IMR-90 (cell line): Measurements from ENCODE around the gene PIAS4. TPM values are rescaled to one million over a fixed set of nuclear protein-coding genes. Genes with fewer than 3 reads are reported as not detected.

Experiments used
- BHLHE40 ChIP-seq: fragments of 150-350 bp; IDR thresholded peaks from 2 replicates; pipeline ENCODE4 v1.6.1; 2016; ENCODE audit warnings: mild to moderate bottlenecking, low read depth, low read length
- USF2 ChIP-seq: fragments of 150-350 bp; IDR thresholded peaks from 2 replicates; pipeline ENCODE4 v1.6.1; 2017; ENCODE audit warnings: mild to moderate bottlenecking, antibody characterized with exemption, low read length, low read depth
- polyA plus RNA-seq, 3 experiments: library from polyadenylated mRNA; depleted of rRNA; stranded (reverse); fragments of >200 nt; gene quantifications; 2 replicates each; pipeline ENCODE4 v1.2.3, GENCODE V29; 2012; ENCODE audit warnings: low replicate concordance in 1 of 3
- total RNA-seq: library from RNA; depleted of rRNA; stranded (reverse); fragments of >200 nt; gene quantifications from 2 replicates; pipeline ENCODE4 v1.2.3, GENCODE V29; 2012

Gene PIAS4
- total and polyA plus RNA-seq, 2 of the 4 experiments (the other 2 are of a cell fraction) = 12.1 to 13.6 TPM

DNA sequence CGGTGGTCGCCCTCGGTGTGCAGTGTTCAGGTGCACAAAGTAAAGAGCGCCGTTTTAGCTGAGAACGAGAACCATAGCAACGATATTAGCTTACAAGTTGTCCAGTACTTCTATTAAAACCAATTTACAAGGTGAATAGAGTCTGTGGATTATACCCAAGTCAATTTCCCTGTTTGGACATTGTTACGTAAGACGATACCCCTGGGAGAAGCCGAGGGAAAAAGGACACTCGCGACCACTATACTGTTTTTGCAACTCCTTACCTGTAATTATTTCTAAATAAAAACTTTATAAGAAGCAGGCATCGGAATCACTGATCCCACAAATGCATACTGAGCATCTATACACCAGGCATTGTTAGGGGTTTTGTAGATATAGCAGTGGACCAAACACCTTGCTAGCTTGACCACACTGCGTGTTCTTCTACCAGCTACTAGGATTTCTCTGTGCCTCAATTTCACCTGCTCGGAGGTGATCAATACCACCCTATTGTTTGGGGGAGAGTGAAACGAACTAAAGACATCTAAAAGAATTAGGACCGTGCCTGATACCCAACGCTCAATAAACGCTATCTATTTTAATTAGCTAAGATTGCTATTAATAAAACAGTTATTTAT lies 21.8 kb upstream of the PIAS4 start (continued):
- TF ChIP-seq USF2 (no peak), BHLHE40 (no peak)
